HepG2 (cell line): ENCODE results near the gene CUL2. TPM values are rescaled to one million over a fixed set of nuclear protein-coding genes. Genes with fewer than 3 reads are reported as not detected.
A peak's percentile ranks its signal among the peaks of the same experiment; 100 is the strongest.

Experiments used
- ATAC-seq: fragments of 200-7000 bp; cut with Tn5 transposase; 3 replicates; pipeline ENCODE4 v1.9.1; 2020; ENCODE audit warnings: mild to moderate bottlenecking, moderate library complexity
- BruUV-seq: library from RNA; stranded (reverse); fragments of 400-500 nt; replicated peaks from 2 replicates; lab custom pipeline; 2021; lab: Mats Ljungman, UMichigan
- CTCF ChIA-PET: fragments of 300-600 bp; formaldehyde crosslinking; extraction: SDS; loops from one replicate; lab custom pipeline; 2021; ENCODE audit warnings: low total read pairs, inconsistent platforms, low intra/inter-chr PET ratio; lab: Yijun Ruan, JAX
- POLR2A ChIA-PET: fragments of 350-600 bp; sonication (Branson Sonifier 250); formaldehyde crosslinking; loops from one replicate; lab custom pipeline; 2020; ENCODE audit warnings: antibody characterized with exemption, inconsistent platforms; lab: Yijun Ruan, JAX
- DNase-seq: peaks from one replicate; pipeline ENCODE4 v3.0.0-alpha.2; 2015; ENCODE audit warnings: low spot score
- FAIRE-seq: peaks from 3 replicates; lab custom pipeline; 2011; peaks lifted over from hg19 to GRCh38; lab: Jason Lieb, UNC
- H2AFZ ChIP-seq: one replicate; pipeline ENCODE4 v1.6.1; 2011; ENCODE audit warnings: low read length, inconsistent platforms
- H3K27ac ChIP-seq: fragments of 300-600 bp; 3 replicates; pipeline ENCODE4 v1.8.0; 2011; ENCODE audit warnings: mixed run types, mild to moderate bottlenecking, mixed read lengths, low read length, inconsistent platforms; ENCODE audit not compliant: insufficient read depth; ENCODE audit errors: extremely low read length
- H3K27me3 ChIP-seq, 2 experiments: fragments of 200-600 bp in 1 of 2; 2 replicates in 1 of 2; 3 replicates in 1 of 2; pipeline versions ENCODE4 v1.6.0 to v1.8.0; 2011; ENCODE audit warnings: low read length in 2 of 2, mild to moderate bottlenecking in 2 of 2, moderate library complexity in 2 of 2, inconsistent platforms in 1 of 2; ENCODE audit not compliant: insufficient read depth in 2 of 2, control insufficient read depth in 1 of 2
- H3K36me3 ChIP-seq, 2 experiments: fragments of 200-600 bp in 1 of 2; replicated peaks in 1 of 2; 2 replicates in 1 of 2; 3 replicates in 1 of 2; pipeline versions ENCODE4 v1.5.1 to v1.8.0; 2011; ENCODE audit warnings: low read length in 2 of 2, inconsistent platforms in 1 of 2; ENCODE audit not compliant: insufficient read depth in 2 of 2, control insufficient read depth in 1 of 2
- H3K4me1 ChIP-seq: 2 replicates; pipeline ENCODE4 v1.5.1; 2012; ENCODE audit warnings: low read length, inconsistent platforms; ENCODE audit not compliant: insufficient read depth
- H3K4me2 ChIP-seq: 2 replicates; pipeline ENCODE4 v1.6.0; 2011; ENCODE audit warnings: low read depth, low read length, inconsistent platforms
- H3K4me3 ChIP-seq, 3 experiments: fragments of 200-600 bp in 1 of 3; sonication (generic), shearing (Covaris generic) in 1 of 3; replicated peaks in 1 of 3; 2 replicates each; pipeline ENCODE4 v1.5.1; 2011 to 2016; ENCODE audit warnings: low read length in 3 of 3, inconsistent platforms in 2 of 3, low read depth in 2 of 3, mild to moderate bottlenecking in 2 of 3, control low read depth in 1 of 3, mixed read lengths in 1 of 3; ENCODE audit not compliant: insufficient read depth in 1 of 3
- H3K79me2 ChIP-seq: one replicate; pipeline ENCODE4 v1.6.1; 2011; ENCODE audit warnings: low read length, inconsistent platforms; ENCODE audit not compliant: insufficient read depth
- H3K9ac ChIP-seq: 2 replicates; pipeline ENCODE4 v1.6.0; 2011; ENCODE audit warnings: mild to moderate bottlenecking, low read depth, low read length, inconsistent platforms; ENCODE audit not compliant: insufficient read depth
- H3K9me3 ChIP-seq: 2 replicates; pipeline ENCODE4 v1.5.1; 2012; ENCODE audit warnings: mild to moderate bottlenecking, low read length
- H4K20me1 ChIP-seq: 2 replicates; pipeline ENCODE4 v1.6.0; 2011; ENCODE audit warnings: inconsistent platforms, mild to moderate bottlenecking, low read length, moderate library complexity; ENCODE audit not compliant: insufficient read depth
- IKZF5 ChIP-seq: IDR thresholded peaks from 2 replicates; pipeline ENCODE4 v1.6.1; 2018; ENCODE audit warnings: missing genetic modification reagents, mild to moderate bottlenecking, missing compliant biosample characterization
- STAG1 ChIP-seq: sonication (generic); formaldehyde crosslinking; IDR thresholded peaks from 2 replicates; pipeline ENCODE4 v1.4.0; 2020; ENCODE audit warnings: missing genetic modification reagents
- ZNF687 ChIP-seq: sonication (generic); formaldehyde crosslinking; IDR thresholded peaks from 2 replicates; pipeline ENCODE4 v1.5.1; 2020; ENCODE audit warnings: mild to moderate bottlenecking, missing genetic modification reagents, moderate library complexity
- WGBS: methylation state at CpG from one replicate; pipeline ENCODE4 v1.1.6; 2017; ENCODE audit warnings: low lambda C conversion rate; 5-methylcytosine and 5-hydroxymethylcytosine counted together
- in situ Hi-C: cut with HindIII; loops from 2 replicates; pipeline ENCODE4 v1.10.0; 2017; ENCODE audit warnings: low pct_unique_long_range_greater_than_20kb; ENCODE audit not compliant: extremely low pct_ligation_motif_present
- intact Hi-C: fragments of 100-400 bp; cut with micrococcal nuclease; formaldehyde crosslinking; loops from one replicate; pipeline ENCODE4 v1.10.0; 2022; ENCODE audit not compliant: unreplicated experiment
- polyA plus RNA-seq, 8 experiments: library from polyadenylated mRNA; depleted of rRNA in 3 of 8; stranded (reverse) in 7 of 8; unstranded in 1 of 8; fragments of >200 nt; fragmentation: Illumina TruSeq in 4 of 8; extraction: Trizol in 4 of 8; gene quantifications; 2 replicates each; pipeline versions ENCODE4 v1.2.1 to v1.2.3, GENCODE V29; 2011 to 2016; ENCODE audit warnings: low read depth in 4 of 8, missing spikeins in 1 of 8, mixed read lengths in 1 of 8; ENCODE audit not compliant: insufficient read depth in 1 of 8
- total RNA-seq, 5 experiments: library from RNA; depleted of rRNA; stranded (reverse); fragments of >200 nt; fragmentation: Illumina TruSeq; extraction: Trizol; gene quantifications; 2 replicates each; pipeline ENCODE4 v1.2.3, GENCODE V29; 2016; ENCODE audit warnings: low read depth in 1 of 5

The CUL2 gene
- total and polyA plus RNA-seq, 2 of the 13 experiments (the other 11 are each of a cell fraction or from before 2014, with no cell fraction given), result 9.6 to 33.1 TPM

GRCh38 chr10:34960983-34961382, 129.2 kb downstream of the CUL2 start:
- 44% methylated on average over 8 of the region's 8 CpGs for WGBS
- no peak overlapping the region for H3K4me3 ChIP-seq
- H3K27ac ChIP-seq, result no peak overlapping the region
- H3K79me2 ChIP-seq, result no peaks in the 10 kb centered on the region
- no TSS peak for BruUV-seq
- no peak overlapping the region for H2AFZ ChIP-seq
- in situ Hi-C loops, result no loop called here
- H3K9me3 ChIP-seq, result no peaks in the 10 kb centered on the region
- CTCF ChIA-PET, result no interaction called here
- ATAC-seq (peak; percentile 40; the same call in 1 of the 3 replicates), FAIRE-seq (no peak), DNase-seq (no peak)
- H3K27me3 ChIP-seq, result peaks cover 2 to 3% of the 10 kb centered on the region in 2 experiments; a peak in 2 of 5 replicates
- intact Hi-C loops, result no loop called here
- H3K36me3 ChIP-seq, result no peaks in the 10 kb centered on the region
- H4K20me1 ChIP-seq, result no peaks in the 10 kb centered on the region
- no peak overlapping the region for H3K9ac ChIP-seq
- TF ChIP-seq STAG1 (CRISPR knock-in tag), result 0 out of 2 replicates have a peak, but pooled peaks have one; percentile 28
- 0 out of 2 replicates have a peak, but pooled peaks have one; percentile 12 for TF ChIP-seq ZNF687 (CRISPR knock-in tag)
- no peak for TF ChIP-seq IKZF5 (CRISPR knock-in tag)
- H3K4me1 ChIP-seq, result peaks cover 27% of the 10 kb centered on the region
- H3K4me2 ChIP-seq, result no peak overlapping the region
- POLR2A ChIA-PET, result no interaction called here
